ENCODE measurements around the gene UPF1.

Gene UPF1

GRCh38 chr19:18868380-18869022 lies 36.7 kb downstream of the UPF1 start:
- TF ChIP-seq ZFP30 (CRISPR knock-in tag; IDR thresholded peaks at IDR 0.05) (no peak), ZC3H10 (CRISPR knock-in tag; IDR thresholded peaks at IDR 0.05) (no peak), POU6F1 (CRISPR knock-in tag; IDR thresholded peaks at IDR 0.05; ENCODE audit: borderline replicate concordance, low read depth) (no peak)
- ATAC-seq: no peak

- TF ChIP-seq PPARA (CRISPR knock-in tag; IDR thresholded peaks at IDR 0.05; ENCODE audit: borderline replicate concordance): no peak
- TF ChIP-seq CSDC2 (CRISPR knock-in tag; IDR thresholded peaks at IDR 0.05): no peak
- TF ChIP-seq ZC3H10 (CRISPR knock-in tag; IDR thresholded peaks at IDR 0.05): no peak
- no peak for TF ChIP-seq ZFP30 (CRISPR knock-in tag; IDR thresholded peaks at IDR 0.05)
- TF ChIP-seq TOX (CRISPR knock-in tag; IDR thresholded peaks at IDR 0.05; ENCODE audit: borderline replicate concordance): no peak
- TF ChIP-seq ISL1 (CRISPR knock-in tag; IDR thresholded peaks at IDR 0.05): no peak
- no peak for TF ChIP-seq CREB5 (CRISPR knock-in tag; IDR thresholded peaks at IDR 0.05; ENCODE audit: low read depth)
- TF ChIP-seq ZNF565 (CRISPR knock-in tag; conservative IDR thresholded peaks at IDR 0.05; ENCODE audit: low read depth): no peak
- TF ChIP-seq ZNF70 (CRISPR knock-in tag; IDR thresholded peaks at IDR 0.05): no peak
- TF ChIP-seq GLIS3 (CRISPR knock-in tag; IDR thresholded peaks at IDR 0.05): no peak
- no peak for TF ChIP-seq ARNTL (CRISPR knock-in tag; IDR thresholded peaks at IDR 0.05; ENCODE audit: borderline replicate concordance, low read depth)
- no peak for TF ChIP-seq PATZ1 (CRISPR knock-in tag; IDR thresholded peaks at IDR 0.05; ENCODE audit: borderline replicate concordance)
- TF ChIP-seq BACH2 (CRISPR knock-in tag; IDR thresholded peaks at IDR 0.05; ENCODE audit: borderline replicate concordance): no peak
- no peak for TF ChIP-seq TSHZ2 (CRISPR knock-in tag; IDR thresholded peaks at IDR 0.05)
- no peak for TF ChIP-seq ESRRG (CRISPR knock-in tag; IDR thresholded peaks at IDR 0.05)
- ATAC-seq: no peak
Observed at GRCh38 chr19:18869023-18869618, 37.4 kb downstream of the UPF1 start.

- no peak for ATAC-seq
- TF ChIP-seq CSRNP3 (CRISPR knock-in tag; IDR thresholded peaks at IDR 0.05) (no peak), BACH2 (CRISPR knock-in tag; IDR thresholded peaks at IDR 0.05; ENCODE audit: borderline replicate concordance) (no peak), ARNTL (CRISPR knock-in tag; IDR thresholded peaks at IDR 0.05; ENCODE audit: borderline replicate concordance, low read depth) (no peak), TOX (CRISPR knock-in tag; IDR thresholded peaks at IDR 0.05; ENCODE audit: borderline replicate concordance) (no peak)
Observed at GRCh38 chr19:18869781-18870530, 38.2 kb downstream of the UPF1 start.

Measured in SK-N-SH treated with all-trans-retinoic acid at 6 μM for 48 hours (cell line).